VCaP (cell line): Measurements from ENCODE around the gene STAC2.

Experiments used
- H3K27ac ChIP-seq: fragments of 450-650 bp; 2 replicates; pipeline ENCODE4 v1.5.1; 2017
- CTCF ChIP-seq: fragments of 450-650 bp; conservative IDR thresholded peaks from 2 replicates; pipeline ENCODE4 v1.5.1; 2017; ENCODE audit warnings: mild to moderate bottlenecking, moderate library complexity

The STAC2 gene

GRCh38 chr17:39230361-39230760, 4.6 kb upstream of the STAC2 start:
- no peak overlapping the region for H3K27ac ChIP-seq
- no peak for TF ChIP-seq CTCF

- H3K27ac ChIP-seq = no peak overlapping the region
- TF ChIP-seq CTCF = no peak
Observed at GRCh38 chr17:39229274-39229913, 3.6 kb upstream of the STAC2 start.

GRCh38 chr17:39227364-39227919, 1.7 kb upstream of the STAC2 start:
- TF ChIP-seq CTCF = no peak
- no peak overlapping the region for H3K27ac ChIP-seq

- TF ChIP-seq CTCF = no peak
- H3K27ac ChIP-seq = no peak overlapping the region
Observed at GRCh38 chr17:39225959-39226683, 376 bp upstream of the STAC2 start.

GRCh38 chr17:39224778-39225307, 902 bp downstream of the STAC2 start:
- no peak for TF ChIP-seq CTCF
- no peak overlapping the region for H3K27ac ChIP-seq

GRCh38 chr17:39223907-39224777, 1.6 kb downstream of the STAC2 start:
- TF ChIP-seq CTCF = no peak
- H3K27ac ChIP-seq = no peak overlapping the region
